ENCODE data around the gene SOCS2.
"Not testable (repeated sequence)": the region's sequence is repeated elsewhere in the genome, so short reads cannot be mapped to it uniquely, and the experiment has no call there.

Gene SOCS2

DNA sequence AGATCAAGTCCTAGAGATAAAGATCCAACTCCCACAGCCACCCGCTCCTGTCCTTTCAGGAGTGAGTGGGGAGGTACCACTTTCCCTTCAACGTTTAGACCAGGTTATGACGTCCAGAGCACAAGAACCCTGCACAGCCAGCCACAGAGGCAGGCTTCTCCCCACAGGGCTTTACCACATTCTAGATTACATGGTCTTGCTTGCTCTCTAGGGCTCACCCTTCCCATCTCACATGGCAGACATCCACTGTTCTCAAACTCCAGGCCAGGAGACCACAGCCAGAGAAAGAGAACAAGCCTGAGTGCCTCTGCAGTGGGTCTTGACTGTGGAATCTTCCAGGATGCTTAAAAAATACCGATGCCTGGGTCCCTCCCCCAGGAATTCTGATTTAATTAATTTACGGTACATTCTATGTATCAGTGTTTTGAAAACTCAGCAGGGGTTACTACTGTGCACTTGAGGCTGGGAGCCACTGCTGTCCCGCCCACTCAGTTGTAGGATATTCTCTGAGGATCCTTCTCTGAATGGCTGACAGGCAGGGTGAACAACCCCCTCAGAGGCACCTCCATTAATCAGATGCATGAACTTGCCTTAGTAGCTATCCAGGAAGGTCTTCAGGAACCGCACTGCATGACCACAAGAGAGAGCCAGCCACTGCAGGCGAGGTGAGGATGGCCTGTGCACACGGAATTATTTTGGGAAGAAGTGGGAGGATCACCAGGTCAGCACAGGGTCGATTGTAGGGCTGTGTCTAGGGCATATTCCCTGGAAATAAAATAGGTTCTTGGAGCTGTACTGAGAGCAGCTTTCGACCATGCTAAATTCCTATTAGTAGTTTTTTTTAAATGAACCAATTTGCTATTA, 21.5 kb upstream of the SOCS2 start:
- Histone ChIP-seq H3K27ac (no peak overlapping the region), H3K4me3 (no peak overlapping the region)
- no peak for DNase-seq (ENCODE audit: low spot score)
- TF ChIP-seq, protein P1, sequence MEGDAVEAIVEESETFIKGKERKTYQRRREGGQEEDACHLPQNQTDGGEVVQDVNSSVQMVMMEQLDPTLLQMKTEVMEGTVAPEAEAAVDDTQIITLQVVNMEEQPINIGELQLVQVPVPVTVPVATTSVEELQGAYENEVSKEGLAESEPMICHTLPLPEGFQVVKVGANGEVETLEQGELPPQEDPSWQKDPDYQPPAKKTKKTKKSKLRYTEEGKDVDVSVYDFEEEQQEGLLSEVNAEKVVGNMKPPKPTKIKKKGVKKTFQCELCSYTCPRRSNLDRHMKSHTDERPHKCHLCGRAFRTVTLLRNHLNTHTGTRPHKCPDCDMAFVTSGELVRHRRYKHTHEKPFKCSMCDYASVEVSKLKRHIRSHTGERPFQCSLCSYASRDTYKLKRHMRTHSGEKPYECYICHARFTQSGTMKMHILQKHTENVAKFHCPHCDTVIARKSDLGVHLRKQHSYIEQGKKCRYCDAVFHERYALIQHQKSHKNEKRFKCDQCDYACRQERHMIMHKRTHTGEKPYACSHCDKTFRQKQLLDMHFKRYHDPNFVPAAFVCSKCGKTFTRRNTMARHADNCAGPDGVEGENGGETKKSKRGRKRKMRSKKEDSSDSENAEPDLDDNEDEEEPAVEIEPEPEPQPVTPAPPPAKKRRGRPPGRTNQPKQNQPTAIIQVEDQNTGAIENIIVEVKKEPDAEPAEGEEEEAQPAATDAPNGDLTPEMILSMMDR (IDR thresholded peaks at IDR 0.05), result no peak

DNA sequence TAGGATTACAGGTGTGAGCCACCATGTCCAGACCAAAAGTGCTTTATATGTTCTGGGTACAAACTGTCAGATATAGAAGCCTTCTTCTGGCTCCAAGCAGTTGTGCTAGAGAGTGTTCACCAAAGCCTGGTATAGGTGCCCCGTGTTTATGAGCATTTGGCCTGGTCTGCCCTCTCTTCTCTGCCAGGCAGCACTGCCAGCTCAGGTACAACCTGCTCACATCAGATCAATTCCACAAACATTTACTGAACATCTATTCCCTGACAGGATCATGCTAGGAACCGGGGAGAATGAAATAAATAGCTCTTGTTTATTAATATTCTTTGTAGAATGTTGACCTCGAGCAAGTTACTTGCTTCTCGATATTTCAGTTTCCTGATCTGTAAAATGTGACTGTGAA, 20.0 kb upstream of the SOCS2 start:
- no peak overlapping the region for H3K4me3 ChIP-seq
- H3K27ac ChIP-seq, result no peak overlapping the region
- TF ChIP-seq, protein P1 (IDR thresholded peaks at IDR 0.05), result no peak
- no peak for DNase-seq (ENCODE audit: low spot score)

DNA sequence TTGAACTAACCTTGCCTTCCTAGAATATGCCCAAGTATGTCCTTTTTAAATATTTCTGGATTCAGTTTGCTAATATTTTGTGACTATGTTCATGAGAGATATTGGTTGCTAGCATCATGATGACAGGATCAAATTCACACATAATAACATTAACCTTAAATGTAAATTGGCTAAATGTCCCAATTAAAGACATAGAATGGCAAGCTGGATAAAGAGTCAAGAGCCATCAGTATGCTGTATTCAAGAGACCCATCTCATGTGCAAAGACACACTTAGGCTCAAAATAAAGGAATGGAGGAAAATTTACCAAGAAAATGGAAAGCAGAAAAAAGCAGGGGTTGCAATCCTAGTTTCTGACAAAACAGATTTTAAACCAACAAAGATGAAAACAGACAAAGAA, 14.6 kb upstream of the SOCS2 start:
- not testable (repeated sequence) for H3K4me3 ChIP-seq; H3K27ac ChIP-seq; DNase-seq (ENCODE audit: low spot score)

DNA sequence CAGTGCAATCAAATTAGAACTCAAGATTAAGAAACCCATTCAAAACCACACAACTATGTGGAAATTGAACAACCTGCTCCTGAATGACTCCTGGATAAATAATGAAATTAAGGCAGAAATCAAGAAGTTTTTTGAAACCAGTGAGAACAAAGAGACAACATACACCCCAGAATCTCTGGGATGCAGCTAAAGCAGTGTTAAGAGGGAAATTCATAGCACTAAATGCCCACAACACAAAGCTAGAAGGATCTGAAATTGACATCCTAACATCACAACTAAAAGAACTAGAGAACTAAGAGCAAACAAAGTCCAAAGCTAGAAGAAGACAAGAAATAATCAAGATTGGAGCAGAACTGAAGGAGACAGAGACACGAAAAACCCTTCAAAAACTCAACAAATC, 13.8 kb upstream of the SOCS2 start:
- H3K27ac ChIP-seq; H3K4me3 ChIP-seq; DNase-seq (ENCODE audit: low spot score): not testable (repeated sequence)

DNA sequence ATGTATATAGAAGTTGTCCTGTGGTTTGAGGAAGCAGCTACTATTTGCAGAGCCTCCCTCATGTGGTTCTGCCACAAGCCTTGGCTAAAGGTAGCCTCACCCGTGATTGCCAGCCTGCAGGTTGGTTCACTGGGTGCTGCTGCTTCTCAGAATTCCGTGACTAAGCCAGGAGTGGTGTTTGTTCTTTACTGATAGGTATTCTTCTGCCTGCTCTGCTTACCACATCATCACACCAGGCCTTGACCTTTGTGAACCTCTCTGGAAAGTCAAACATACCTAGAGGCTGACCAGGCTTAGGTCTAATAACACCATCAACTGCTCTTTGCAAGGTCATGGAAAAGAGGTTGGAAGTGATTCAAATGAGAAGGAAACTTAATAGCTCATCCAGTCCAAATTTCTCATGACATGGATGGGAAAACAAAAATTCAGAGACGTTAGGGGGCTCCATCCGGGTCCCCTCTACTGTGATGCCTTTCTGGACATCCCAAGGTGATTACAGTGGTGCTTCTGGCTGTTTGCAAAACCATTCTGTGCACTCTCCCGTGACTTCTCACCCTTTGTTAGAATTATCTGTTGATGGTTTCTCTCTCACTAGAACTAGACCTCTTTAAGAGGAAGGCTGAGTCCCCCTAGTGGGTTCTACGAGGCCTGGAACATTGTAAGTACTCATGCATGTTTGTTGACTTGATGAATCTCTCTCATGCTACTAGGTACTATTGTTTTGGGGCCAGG, 8.5 kb upstream of the SOCS2 start:
- no peak overlapping the region for H3K27ac ChIP-seq
- TF ChIP-seq, protein P1 (IDR thresholded peaks at IDR 0.05), result no peak
- DNase-seq (ENCODE audit: low spot score), result no peak
- no peak overlapping the region for H3K4me3 ChIP-seq

DNA sequence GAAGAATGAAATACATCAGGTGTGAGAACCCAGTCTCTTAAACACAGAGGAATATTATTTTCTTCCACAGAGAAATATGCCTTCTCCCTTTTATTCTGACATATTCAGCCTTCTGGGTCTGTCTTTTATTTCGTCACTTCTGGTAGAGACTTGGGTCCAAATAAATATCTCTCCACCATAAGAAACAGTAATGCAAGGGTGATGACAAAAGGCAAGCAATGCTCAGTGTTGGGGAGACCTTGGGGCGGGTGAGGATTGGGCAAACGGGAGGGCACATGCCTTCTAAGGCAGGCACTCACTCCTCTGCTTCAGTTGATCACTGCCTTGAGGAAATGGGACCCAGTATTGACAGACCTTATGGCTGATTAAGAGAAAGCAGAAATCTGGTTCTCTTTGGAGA, 6.7 kb upstream of the SOCS2 start:
- DNase-seq (ENCODE audit: low spot score), result no peak
- Histone ChIP-seq H3K27ac (no peak overlapping the region), H3K4me3 (no peak overlapping the region)
- TF ChIP-seq, protein P1 (IDR thresholded peaks at IDR 0.05), result no peak

DNA sequence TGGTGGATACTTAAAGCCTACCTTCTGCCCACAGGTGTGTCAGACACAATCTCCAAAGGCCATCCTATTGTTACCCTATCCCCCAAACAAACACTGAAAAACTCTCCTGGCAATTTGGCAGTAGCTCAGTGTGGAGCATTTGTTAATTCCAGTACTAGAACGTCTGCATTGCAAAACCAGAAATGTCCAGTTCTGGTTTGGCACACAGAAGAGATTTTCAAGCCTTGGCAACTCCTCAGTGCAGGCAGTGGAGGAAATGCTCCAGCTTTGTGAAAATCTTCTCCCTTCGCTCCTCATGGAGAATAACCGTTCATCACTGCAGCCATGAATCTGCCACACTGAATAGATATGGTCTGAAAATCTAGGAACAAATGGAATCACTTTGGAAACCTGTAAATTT, 5.3 kb upstream of the SOCS2 start:
- TF ChIP-seq, protein P1 (IDR thresholded peaks at IDR 0.05), result no peak
- no peak for DNase-seq (ENCODE audit: low spot score)
- no peak overlapping the region for H3K4me3 ChIP-seq
- no peak overlapping the region for H3K27ac ChIP-seq

DNA sequence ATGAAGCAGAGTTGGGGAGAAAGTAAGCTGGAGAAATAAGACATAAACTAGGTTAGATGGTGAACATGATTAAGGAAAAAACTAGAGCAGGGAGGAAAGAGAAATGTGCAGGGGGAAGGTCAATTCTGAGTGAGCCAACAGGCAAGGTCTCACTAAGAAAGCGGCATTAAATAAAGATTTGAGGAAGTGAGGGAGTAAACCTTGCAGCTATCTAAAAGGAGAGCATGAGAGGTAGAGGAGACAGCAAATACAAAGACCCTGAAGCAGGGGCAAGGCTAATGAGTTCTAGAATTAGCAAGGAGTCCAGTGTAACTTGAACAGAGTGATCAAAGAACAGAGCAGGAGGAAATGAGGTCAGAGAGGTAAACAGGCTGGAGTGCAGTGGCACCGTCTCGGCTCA, 4.4 kb upstream of the SOCS2 start:
- H3K27ac ChIP-seq, result no peak overlapping the region
- H3K4me3 ChIP-seq, result no peak overlapping the region
- no peak for DNase-seq (ENCODE audit: low spot score)
- TF ChIP-seq, protein P1 (IDR thresholded peaks at IDR 0.05), result no peak
